ENCODE data around the gene IFT52.
"Not testable (repeated sequence)": the region's sequence is repeated elsewhere in the genome, so short reads cannot be mapped to it uniquely, and the experiment has no call there.

The IFT52 gene

GRCh38 chr20:43650997-43651525, 60.3 kb downstream of the IFT52 start:
- no peak for DNase-seq (ENCODE audit: low read depth in 2 of 2)

- DNase-seq (ENCODE audit: low read depth in 2 of 2): not testable (repeated sequence)
Observed at GRCh38 chr20:43651650-43652184, 61.0 kb downstream of the IFT52 start.

- DNase-seq (ENCODE audit: low read depth in 2 of 2): no peak
Observed at GRCh38 chr20:43653966-43654365, 63.2 kb downstream of the IFT52 start.

GRCh38 chr20:43655176-43655575, 64.4 kb downstream of the IFT52 start:
- not testable (repeated sequence) for DNase-seq (ENCODE audit: low read depth in 2 of 2)

GRCh38 chr20:43655937-43656336, 65.2 kb downstream of the IFT52 start:
- DNase-seq (ENCODE audit: low read depth in 2 of 2): no peak

- no peak for DNase-seq (ENCODE audit: low read depth in 2 of 2)
Observed at GRCh38 chr20:43658069-43658722, 67.5 kb downstream of the IFT52 start.

- DNase-seq (ENCODE audit: low read depth in 2 of 2): no peak
Observed at GRCh38 chr20:43658723-43659419, 68.1 kb downstream of the IFT52 start.

GRCh38 chr20:43662943-43663655, 72.4 kb downstream of the IFT52 start:
- DNase-seq (ENCODE audit: low read depth in 2 of 2): no peak

- DNase-seq (ENCODE audit: low read depth in 2 of 2): no peak
Observed at GRCh38 chr20:43665466-43666176, 74.9 kb downstream of the IFT52 start.

- DNase-seq (ENCODE audit: low read depth in 2 of 2): peak; percentile 22 to 27
Observed at GRCh38 chr20:43666376-43667328, 75.9 kb downstream of the IFT52 start, which contains the start of gene MYBL2. TSS of gene MYBL2 (plus strand) at chr20:43667114. CDS start at chr20:43667284, 170 bp downstream.

GRCh38 chr20:43667341-43668132, 76.8 kb downstream of the IFT52 start:
- DNase-seq (ENCODE audit: low read depth in 2 of 2): no peak

GRCh38 chr20:43669332-43669731, 78.6 kb downstream of the IFT52 start:
- no peak for DNase-seq (ENCODE audit: low read depth in 2 of 2)

- DNase-seq (ENCODE audit: low read depth in 2 of 2): no peak
Observed at GRCh38 chr20:43670423-43670822, 79.7 kb downstream of the IFT52 start.

- DNase-seq (ENCODE audit: low read depth in 2 of 2): no peak
Observed at GRCh38 chr20:43676368-43676767, 85.6 kb downstream of the IFT52 start.

- no peak for DNase-seq (ENCODE audit: low read depth in 2 of 2)
Observed at GRCh38 chr20:43680981-43681380, 90.2 kb downstream of the IFT52 start.

- DNase-seq (ENCODE audit: low read depth in 2 of 2): no peak
Observed at GRCh38 chr20:43681468-43681942, 90.8 kb downstream of the IFT52 start.

- DNase-seq (ENCODE audit: low read depth in 2 of 2): no peak
Observed at GRCh38 chr20:43681991-43682410, 91.3 kb downstream of the IFT52 start.

- DNase-seq (ENCODE audit: low read depth in 2 of 2): no peak
Observed at GRCh38 chr20:43682446-43682845, 91.7 kb downstream of the IFT52 start.

- DNase-seq (ENCODE audit: low read depth in 2 of 2): no peak
Observed at GRCh38 chr20:43686820-43687219, 96.1 kb downstream of the IFT52 start.

Measured in fibroblast of skin of left quadriceps (primary cell).